NCI-H748 (cell line): ENCODE data around the gene MORC4.

ENCODE experiments used
- DNase-seq: peaks from one replicate; lab custom pipeline; 2025; ENCODE audit not compliant: unreplicated experiment; lab: John Stamatoyannopoulos, UW

MORC4 gene

GRCh38 chrX:106917830-106918500 lies 82.0 kb downstream of the MORC4 start:
- DNase-seq: no peak

- DNase-seq: no peak
Measured at GRCh38 chrX:106912864-106913263, 87.1 kb downstream of the MORC4 start.

GRCh38 chrX:106906361-106906760 lies 93.7 kb downstream of the MORC4 start:
- DNase-seq: no peak

- no peak for DNase-seq
Measured at GRCh38 chrX:106905064-106905708, 94.8 kb downstream of the MORC4 start.

- DNase-seq: no peak
Measured at GRCh38 chrX:106903856-106904528, 96.0 kb downstream of the MORC4 start.

GRCh38 chrX:106903291-106903824 lies 96.7 kb downstream of the MORC4 start, which contains the start of gene RIPPLY1:
Gene RIPPLY1 (minus strand): TSS chrX:106903341. CDS start chrX:106903287, 54 bp downstream.
- DNase-seq: no peak

- DNase-seq: no peak
Measured at GRCh38 chrX:106902684-106903083, 97.3 kb downstream of the MORC4 start.

GRCh38 chrX:106901781-106902219 lies 98.2 kb downstream of the MORC4 start:
- DNase-seq: no peak

GRCh38 chrX:106901341-106901740 lies 98.7 kb downstream of the MORC4 start:
- no peak for DNase-seq

GRCh38 chrX:106899841-106900240 lies 100.2 kb downstream of the MORC4 start:
- no peak for DNase-seq

GRCh38 chrX:106899276-106899675 lies 100.7 kb downstream of the MORC4 start:
- no peak for DNase-seq

GRCh38 chrX:106898462-106898861 lies 101.5 kb downstream of the MORC4 start:
- peak; percentile 56 for DNase-seq

GRCh38 chrX:106897259-106897658 lies 102.8 kb downstream of the MORC4 start:
- no peak for DNase-seq

GRCh38 chrX:106894978-106895452 lies 105.0 kb downstream of the MORC4 start:
- no peak for DNase-seq

GRCh38 chrX:106894392-106894909 lies 105.6 kb downstream of the MORC4 start:
- peak; percentile 70 for DNase-seq

GRCh38 chrX:106891762-106892460 lies 108.1 kb downstream of the MORC4 start:
- peak; percentile 31 for DNase-seq
